Lower leg skin (tissue), 3 donors: Measurements from ENCODE around the gene SFMBT1.

Experiments
- POLR2A ChIP-seq, 2 donors: fragments of 450-650 bp; IDR thresholded peaks; one replicate each; pipeline ENCODE4 v1.6.1; 2016 to 2017; ENCODE audit warnings: antibody characterized with exemption in 2 of 2, mild to moderate bottlenecking in 1 of 2, moderate library complexity in 1 of 2
- TF ChIP-seq, protein P1 (sequence below), 3 donors: fragments of 450-650 bp; IDR thresholded peaks; one replicate each; pipeline ENCODE4 v1.5.1; 2016; ENCODE audit warnings: antibody characterized with exemption in 3 of 3, mild to moderate bottlenecking in 3 of 3, moderate library complexity in 2 of 3

DNA sequence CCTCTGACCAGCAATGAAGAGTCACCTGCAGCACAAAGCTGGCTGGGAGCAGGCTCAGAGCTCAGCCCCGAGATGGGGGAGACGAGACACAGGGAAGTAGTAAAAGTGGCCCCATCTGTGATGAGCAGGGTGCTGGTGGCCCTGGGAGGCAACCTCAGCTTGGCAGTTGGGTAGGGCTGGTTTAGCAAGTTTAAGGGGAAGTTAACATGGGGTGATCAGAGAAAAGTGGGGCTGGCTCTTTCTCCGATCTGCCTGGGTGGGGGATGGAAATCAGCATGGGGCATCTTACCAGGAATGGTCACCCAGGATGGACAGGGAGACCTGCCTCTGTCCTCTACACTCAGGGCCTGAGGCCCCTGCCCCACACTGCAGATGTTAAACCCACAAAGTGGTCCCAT lies 29.9 kb upstream of the SFMBT1 start:
- TF ChIP-seq, protein P1, sequence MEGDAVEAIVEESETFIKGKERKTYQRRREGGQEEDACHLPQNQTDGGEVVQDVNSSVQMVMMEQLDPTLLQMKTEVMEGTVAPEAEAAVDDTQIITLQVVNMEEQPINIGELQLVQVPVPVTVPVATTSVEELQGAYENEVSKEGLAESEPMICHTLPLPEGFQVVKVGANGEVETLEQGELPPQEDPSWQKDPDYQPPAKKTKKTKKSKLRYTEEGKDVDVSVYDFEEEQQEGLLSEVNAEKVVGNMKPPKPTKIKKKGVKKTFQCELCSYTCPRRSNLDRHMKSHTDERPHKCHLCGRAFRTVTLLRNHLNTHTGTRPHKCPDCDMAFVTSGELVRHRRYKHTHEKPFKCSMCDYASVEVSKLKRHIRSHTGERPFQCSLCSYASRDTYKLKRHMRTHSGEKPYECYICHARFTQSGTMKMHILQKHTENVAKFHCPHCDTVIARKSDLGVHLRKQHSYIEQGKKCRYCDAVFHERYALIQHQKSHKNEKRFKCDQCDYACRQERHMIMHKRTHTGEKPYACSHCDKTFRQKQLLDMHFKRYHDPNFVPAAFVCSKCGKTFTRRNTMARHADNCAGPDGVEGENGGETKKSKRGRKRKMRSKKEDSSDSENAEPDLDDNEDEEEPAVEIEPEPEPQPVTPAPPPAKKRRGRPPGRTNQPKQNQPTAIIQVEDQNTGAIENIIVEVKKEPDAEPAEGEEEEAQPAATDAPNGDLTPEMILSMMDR (IDR thresholded peaks at IDR 0.05): no peak
- TF ChIP-seq POLR2A (IDR thresholded peaks at IDR 0.05): no peak
